OCI-LY3 (cell line): ENCODE measurements around the gene MAB21L3.

Experiments used
- H2AFZ ChIP-seq: fragments of 200-600, 300-600 bp; shearing (Covaris generic); 2 replicates; pipeline ENCODE4 v1.6.0; 2014; ENCODE audit warnings: antibody characterized with exemption, low read depth, low read length
- H3K27ac ChIP-seq: fragments of 200-600, 300-600 bp; sonication (generic); 2 replicates; pipeline ENCODE4 v1.5.1; 2014; ENCODE audit warnings: mild to moderate bottlenecking, low read length, moderate library complexity, mixed read lengths
- H3K27me3 ChIP-seq: fragments of 200-600, 300-600 bp; sonication (generic); 2 replicates; pipeline ENCODE4 v1.6.1; 2014; ENCODE audit warnings: low read depth, low read length, mixed read lengths
- H3K36me3 ChIP-seq: fragments of 200-600, 300-600 bp; sonication (generic); replicated peaks from 2 replicates; pipeline ENCODE3; 2014; ENCODE audit warnings: low read depth, low read length, mixed read lengths
- H3K4me1 ChIP-seq: fragments of 300-600, 200-600 bp; sonication (generic); 2 replicates; pipeline ENCODE4 v1.6.1; 2014; ENCODE audit warnings: low read length, mixed read lengths
- H3K4me2 ChIP-seq: fragments of 200-600, 300-600 bp; sonication (generic); 2 replicates; pipeline ENCODE4 v1.6.1; 2014; ENCODE audit warnings: low read length, mixed read lengths
- H3K4me3 ChIP-seq: fragments of 300-600, 200-600 bp; sonication (generic); 2 replicates; pipeline ENCODE4 v1.5.1; 2014; ENCODE audit warnings: antibody characterized with exemption, mild to moderate bottlenecking, low read length, moderate library complexity
- H3K79me2 ChIP-seq: fragments of 300-600, 200-600 bp; shearing (Covaris generic); 2 replicates; pipeline ENCODE4 v1.6.1; 2014; ENCODE audit warnings: mild to moderate bottlenecking, low read length, mixed read lengths
- H3K9ac ChIP-seq: fragments of 300-600, 200-600 bp; shearing (Covaris generic); 2 replicates; pipeline ENCODE4 v1.6.0; 2014; ENCODE audit warnings: mild to moderate bottlenecking, low read length, moderate library complexity
- H3K9me3 ChIP-seq: fragments of 200-600, 300-600 bp; shearing (Covaris generic); 2 replicates; pipeline ENCODE4 v1.6.1; 2014; ENCODE audit warnings: low read length, mixed read lengths; ENCODE audit not compliant: insufficient read depth
- H4K20me1 ChIP-seq: fragments of 200-600, 300-600 bp; sonication (generic); 2 replicates; pipeline ENCODE4 v1.6.1; 2016; ENCODE audit warnings: low read length, mixed read lengths; ENCODE audit not compliant: insufficient read depth
- CTCF ChIP-seq: fragments of 200-600, 300-600 bp; sonication (generic); IDR thresholded peaks from 2 replicates; pipeline ENCODE4 v1.5.1; 2014; ENCODE audit warnings: antibody characterized with exemption, low read length, low read depth
- EZH2phosphoT487 ChIP-seq: fragments of 200-600 bp; shearing (Covaris generic); IDR thresholded peaks from 2 replicates; pipeline ENCODE4 v1.6.1; 2018; ENCODE audit warnings: antibody characterized with exemption, mixed run types, low read depth

The MAB21L3 gene

GRCh38 chr1:116168277-116169032 lies 57.3 kb downstream of the MAB21L3 start:
- Histone ChIP-seq H4K20me1 (no peaks in the 10 kb centered on the region), H3K4me2 (peak overlapping the region; percentile 95), H3K4me1 (peaks cover 7% of the 10 kb centered on the region), H2AFZ (peak overlapping the region; percentile 98), H3K9ac (peak overlapping the region; percentile 92), H3K27ac (no peak overlapping the region), H3K9me3 (no peaks in the 10 kb centered on the region), H3K27me3 (no peaks in the 10 kb centered on the region), H3K4me3 (peak overlapping the region; percentile 96), H3K36me3 (no peaks in the 10 kb centered on the region), H3K79me2 (no peaks in the 10 kb centered on the region)
- TF ChIP-seq CTCF (peak; percentile 73), EZH2phosphoT487 (no peak)

DNA sequence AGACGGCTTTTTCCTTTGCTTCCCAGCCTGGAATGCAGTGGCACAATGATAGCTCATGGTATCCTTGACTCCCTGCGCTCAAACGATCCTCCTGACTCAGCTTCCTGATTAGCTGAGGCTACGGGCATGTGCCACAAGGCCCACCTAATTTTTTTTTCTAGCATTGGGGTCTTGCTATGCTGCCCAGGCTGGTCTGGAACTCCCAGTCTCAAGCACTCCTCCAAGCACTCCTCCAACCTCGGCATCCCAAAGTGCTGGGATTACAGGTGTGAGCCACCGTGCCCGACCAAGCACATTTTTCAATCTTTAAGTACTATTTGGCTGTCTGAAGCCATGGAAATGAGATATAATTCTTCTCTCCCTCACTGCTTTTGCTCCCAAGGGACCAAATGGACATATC lies 58.7 kb downstream of the MAB21L3 start:
- Histone ChIP-seq H3K27ac (no peak overlapping the region), H3K9ac (no peak overlapping the region), H3K79me2 (no peaks in the 10 kb centered on the region), H3K9me3 (no peaks in the 10 kb centered on the region), H3K4me2 (no peak overlapping the region), H2AFZ (no peak overlapping the region), H3K36me3 (no peaks in the 10 kb centered on the region), H3K4me1 (peaks cover 7% of the 10 kb centered on the region), H3K27me3 (peaks cover 3% of the 10 kb centered on the region; the same call in 1 of the 2 replicates), H4K20me1 (no peaks in the 10 kb centered on the region), H3K4me3 (no peak overlapping the region)
- TF ChIP-seq EZH2phosphoT487, result no peak
- no peak for TF ChIP-seq CTCF

DNA sequence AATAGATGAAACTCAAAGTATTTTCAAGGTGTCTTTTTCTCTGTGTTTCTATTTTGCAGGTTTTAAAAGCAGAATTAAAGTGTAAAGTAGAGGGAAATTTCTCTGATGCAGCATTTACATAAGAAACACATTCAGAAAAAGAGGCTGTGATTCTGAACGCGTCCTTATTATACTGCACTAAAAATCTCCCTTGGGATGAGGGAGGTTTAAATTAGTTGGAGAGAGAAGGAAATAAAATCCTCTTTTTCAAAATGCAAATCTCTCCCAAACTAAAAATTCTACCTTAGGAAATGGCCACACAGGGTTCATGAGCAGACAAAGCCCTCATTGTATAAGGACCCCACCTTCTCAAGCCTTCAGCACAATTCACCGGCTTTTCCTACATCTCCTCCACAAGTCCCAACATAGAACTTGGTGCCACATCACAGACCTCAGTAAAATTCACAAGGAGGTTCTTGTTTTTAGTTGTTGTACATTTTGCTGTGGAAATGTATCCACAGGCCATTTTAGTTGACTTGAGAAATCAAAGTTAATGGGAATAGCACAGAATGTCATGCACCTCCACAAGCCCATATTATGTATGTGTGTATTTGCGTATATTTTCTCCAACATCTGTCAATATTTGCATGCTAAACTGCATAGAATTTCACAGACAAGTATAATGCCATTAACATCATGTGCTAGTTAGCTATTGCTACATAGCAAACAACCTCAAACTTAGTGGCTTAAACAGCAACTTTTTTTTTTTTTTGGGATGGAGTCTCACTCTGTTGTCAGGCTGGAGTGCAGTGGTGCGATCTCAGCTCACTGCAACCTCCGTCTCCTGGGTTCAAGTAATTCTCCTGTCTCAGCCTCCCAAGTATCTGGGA lies 59.8 kb downstream of the MAB21L3 start:
- Histone ChIP-seq H3K4me2 (no peak overlapping the region), H3K9ac (no peak overlapping the region)

More for the DNA sequence above, 59.8 kb downstream of the MAB21L3 start:
- Histone ChIP-seq H3K4me3 (no peak overlapping the region), H3K27me3 (peaks cover 3% of the 10 kb centered on the region; the same call in 1 of the 2 replicates), H3K4me1 (peaks cover 7% of the 10 kb centered on the region), H4K20me1 (no peaks in the 10 kb centered on the region), H2AFZ (no peak overlapping the region), H3K79me2 (no peaks in the 10 kb centered on the region), H3K27ac (no peak overlapping the region), H3K36me3 (no peaks in the 10 kb centered on the region), H3K9me3 (no peaks in the 10 kb centered on the region)
- TF ChIP-seq CTCF (no peak), EZH2phosphoT487 (no peak)
